Suprapubic skin (tissue), 4 donors: ENCODE data around the gene SF3B2. TPM values are rescaled to one million over a fixed set of nuclear protein-coding genes. Genes with fewer than 3 reads are reported as not detected.

ENCODE experiments used
- DNase-seq, 2 donors: peaks; one replicate each; pipeline ENCODE4 v3.0.0-alpha.2; 2019; ENCODE audit warnings: low spot score in 2 of 2
- H3K27ac ChIP-seq: fragments of 200-600 bp; sonication (generic); one replicate; pipeline ENCODE4 v1.5.1; 2019
- H3K27me3 ChIP-seq: fragments of 200-600 bp; sonication (generic); one replicate; pipeline ENCODE4 v1.5.1; 2019
- H3K36me3 ChIP-seq: fragments of 200-600 bp; sonication (generic); one replicate; pipeline ENCODE4 v1.5.1; 2019
- H3K4me1 ChIP-seq: fragments of 200-600 bp; sonication (generic); one replicate; pipeline ENCODE4 v1.5.1; 2019
- H3K4me3 ChIP-seq: fragments of 200-600 bp; sonication (generic); one replicate; pipeline ENCODE4 v1.5.1; 2019; ENCODE audit warnings: mild to moderate bottlenecking
- H3K9me3 ChIP-seq: fragments of 200-600 bp; sonication (generic); one replicate; pipeline ENCODE4 v1.5.1; 2019
- EP300 ChIP-seq: sonication (generic); formaldehyde crosslinking; IDR thresholded peaks from one replicate; pipeline ENCODE4 v1.6.1; 2017; ENCODE audit warnings: antibody characterized with exemption
- POLR2A ChIP-seq, 2 donors: fragments of 450-650 bp; IDR thresholded peaks; one replicate each; pipeline ENCODE4 v1.6.1; 2017; ENCODE audit warnings: antibody characterized with exemption in 2 of 2, mild to moderate bottlenecking in 2 of 2, moderate library complexity in 2 of 2
- POLR2AphosphoS5 ChIP-seq, 3 donors: sonication (generic); formaldehyde crosslinking; IDR thresholded peaks; one replicate each; pipeline ENCODE4 v1.6.1; 2017; ENCODE audit warnings: antibody characterized with exemption in 3 of 3
- WGBS: methylation state at CpG from one replicate; pipeline ENCODE4 v1.1.5; 2018; 5-methylcytosine and 5-hydroxymethylcytosine counted together
- total RNA-seq, 4 donors: library from RNA; depleted of rRNA; stranded (reverse); fragments of >200 nt; gene quantifications; one replicate each; pipeline ENCODE4 v1.1.0, GENCODE V29; 2016
- TF ChIP-seq, protein P1 (sequence below), 2 donors: fragments of 200-600 bp in 1 of 2; fragments of 450-650 bp in 1 of 2; sonication (generic) in 1 of 2; IDR thresholded peaks; one replicate each; pipeline ENCODE4 v1.5.1; 2016 to 2019; ENCODE audit warnings: antibody characterized with exemption in 2 of 2, mild to moderate bottlenecking in 1 of 2, moderate library complexity in 1 of 2

SF3B2 gene
- total RNA-seq, 4 donors from 2014 or later: 117 to 175 (median 149) TPM

DNA sequence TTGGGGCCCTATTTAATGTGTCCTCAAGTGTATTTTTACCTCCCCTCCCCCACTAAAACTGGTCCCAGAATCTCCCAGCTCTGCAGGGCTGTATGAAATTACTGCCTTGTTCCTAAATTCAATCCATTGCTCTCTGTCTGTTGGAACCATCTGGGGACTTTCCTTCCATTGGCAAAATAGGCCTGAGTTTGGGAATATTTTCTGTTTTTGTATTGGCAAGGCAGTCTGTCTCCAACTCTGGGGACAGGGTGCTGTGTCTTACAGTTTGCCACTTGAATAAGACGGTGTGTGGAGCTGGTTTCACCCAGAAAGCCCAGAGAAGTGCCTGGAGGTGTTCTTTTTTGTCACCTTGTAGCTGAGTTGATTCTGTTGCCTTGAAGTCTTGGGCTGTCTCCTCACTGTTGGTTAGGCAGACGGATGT lies 19.2 kb downstream of the SF3B2 start:
- Histone ChIP-seq H3K4me1 (peaks cover 43% of the 10 kb centered on the region), H3K36me3 (peaks cover 18% of the 10 kb centered on the region), H3K9me3 (no peaks in the 10 kb centered on the region), H3K27ac (peak overlapping the region; percentile 96), H3K4me3 (peak overlapping the region; percentile 88), H3K27me3 (no peaks in the 10 kb centered on the region)
- no peak for DNase-seq
- WGBS: 30% methylated on average over 2 of the region's 2 CpGs
- no peak for TF ChIP-seq POLR2AphosphoS5 (IDR thresholded peaks at IDR 0.05)
- no peak for TF ChIP-seq POLR2A (IDR thresholded peaks at IDR 0.05)

DNA sequence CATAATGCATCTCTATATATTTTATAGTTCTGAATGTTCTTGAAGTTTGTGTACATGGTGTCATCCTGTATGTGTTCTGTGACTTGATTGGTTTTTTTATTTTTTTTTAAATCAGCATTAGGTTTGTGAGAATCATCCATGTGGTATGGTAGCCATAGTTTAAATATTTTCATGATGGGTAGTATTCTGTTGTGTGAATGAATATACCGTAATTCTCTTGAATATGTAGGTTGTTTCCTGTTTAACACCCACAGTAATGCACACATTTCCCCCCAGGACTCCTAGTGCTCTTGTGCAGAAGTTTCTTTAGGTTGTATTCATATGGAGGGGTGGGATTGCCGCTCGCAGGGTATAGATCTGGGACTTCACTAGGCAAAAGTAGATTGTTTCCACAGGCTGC lies 19.9 kb downstream of the SF3B2 start:
- Histone ChIP-seq H3K27me3 (no peaks in the 10 kb centered on the region), H3K36me3 (peaks cover 11% of the 10 kb centered on the region), H3K27ac (no peak overlapping the region), H3K4me3 (no peak overlapping the region), H3K9me3 (no peaks in the 10 kb centered on the region), H3K4me1 (peaks cover 43% of the 10 kb centered on the region)
- 85% methylated on average over 3 of the region's 3 CpGs for WGBS
- DNase-seq: no peak
- TF ChIP-seq POLR2A (IDR thresholded peaks at IDR 0.05): no peak
- TF ChIP-seq, protein P1, sequence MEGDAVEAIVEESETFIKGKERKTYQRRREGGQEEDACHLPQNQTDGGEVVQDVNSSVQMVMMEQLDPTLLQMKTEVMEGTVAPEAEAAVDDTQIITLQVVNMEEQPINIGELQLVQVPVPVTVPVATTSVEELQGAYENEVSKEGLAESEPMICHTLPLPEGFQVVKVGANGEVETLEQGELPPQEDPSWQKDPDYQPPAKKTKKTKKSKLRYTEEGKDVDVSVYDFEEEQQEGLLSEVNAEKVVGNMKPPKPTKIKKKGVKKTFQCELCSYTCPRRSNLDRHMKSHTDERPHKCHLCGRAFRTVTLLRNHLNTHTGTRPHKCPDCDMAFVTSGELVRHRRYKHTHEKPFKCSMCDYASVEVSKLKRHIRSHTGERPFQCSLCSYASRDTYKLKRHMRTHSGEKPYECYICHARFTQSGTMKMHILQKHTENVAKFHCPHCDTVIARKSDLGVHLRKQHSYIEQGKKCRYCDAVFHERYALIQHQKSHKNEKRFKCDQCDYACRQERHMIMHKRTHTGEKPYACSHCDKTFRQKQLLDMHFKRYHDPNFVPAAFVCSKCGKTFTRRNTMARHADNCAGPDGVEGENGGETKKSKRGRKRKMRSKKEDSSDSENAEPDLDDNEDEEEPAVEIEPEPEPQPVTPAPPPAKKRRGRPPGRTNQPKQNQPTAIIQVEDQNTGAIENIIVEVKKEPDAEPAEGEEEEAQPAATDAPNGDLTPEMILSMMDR (IDR thresholded peaks at IDR 0.05): no peak
- no peak for TF ChIP-seq POLR2AphosphoS5 (IDR thresholded peaks at IDR 0.05)
- TF ChIP-seq EP300: no peak

DNA sequence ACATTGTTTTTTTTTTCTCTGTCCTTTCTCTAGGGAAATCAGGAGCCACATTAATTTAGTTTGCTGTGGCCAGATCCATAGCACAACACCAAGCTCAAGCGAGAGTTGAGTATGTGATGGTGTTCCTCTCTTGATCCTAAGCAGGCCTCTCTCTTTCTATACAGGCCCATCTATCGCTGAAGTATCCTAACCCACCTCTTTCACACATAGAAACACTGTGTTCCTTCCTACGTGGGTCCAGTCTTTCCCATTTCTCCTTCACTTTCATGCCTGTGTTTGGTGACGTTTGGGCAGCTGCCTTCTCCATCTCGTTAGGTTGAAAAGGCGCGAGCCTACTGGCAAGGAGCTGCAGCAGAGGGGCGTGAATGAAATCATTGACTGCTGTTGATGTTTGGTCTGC lies 20.4 kb downstream of the SF3B2 start:
- Histone ChIP-seq H3K27me3 (no peaks in the 10 kb centered on the region), H3K4me3 (no peak overlapping the region), H3K9me3 (no peaks in the 10 kb centered on the region), H3K36me3 (peaks cover 7% of the 10 kb centered on the region), H3K27ac (no peak overlapping the region), H3K4me1 (peaks cover 42% of the 10 kb centered on the region)
- DNase-seq: no peak
- TF ChIP-seq, protein P1 (IDR thresholded peaks at IDR 0.05): no peak
- no peak for TF ChIP-seq POLR2A (IDR thresholded peaks at IDR 0.05)
- no peak for TF ChIP-seq EP300
- TF ChIP-seq POLR2AphosphoS5 (IDR thresholded peaks at IDR 0.05): no peak
- WGBS: 75% methylated on average over 8 of the region's 8 CpGs

DNA sequence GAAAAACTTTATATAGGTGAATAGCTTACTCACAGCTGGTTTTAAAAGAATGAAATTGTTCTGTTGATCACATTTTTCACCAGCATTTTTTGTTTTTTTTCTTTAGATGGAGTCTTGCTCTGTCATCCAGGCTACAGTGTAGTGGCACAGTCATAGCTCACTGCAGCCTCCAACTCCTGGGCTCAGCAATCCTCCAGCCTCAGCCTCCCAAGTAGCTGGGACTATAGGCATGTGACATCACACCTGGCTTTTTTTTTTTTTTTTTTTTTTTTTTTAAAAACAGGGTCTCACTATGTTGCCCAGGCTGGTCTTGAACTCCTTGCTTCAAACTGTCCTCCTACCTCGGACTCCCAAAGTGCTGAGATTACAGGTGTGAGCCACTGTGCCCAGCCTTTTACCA lies 21.5 kb downstream of the SF3B2 start:
- Histone ChIP-seq H3K27ac (no peak overlapping the region), H3K9me3 (no peaks in the 10 kb centered on the region), H3K4me1 (peaks cover 31% of the 10 kb centered on the region), H3K4me3 (no peak overlapping the region), H3K27me3 (no peaks in the 10 kb centered on the region), H3K36me3 (no peaks in the 10 kb centered on the region)
- 83% methylated on average over 1 of the region's 1 CpG for WGBS
- no peak for DNase-seq
- TF ChIP-seq POLR2A (IDR thresholded peaks at IDR 0.05) (no peak), POLR2AphosphoS5 (IDR thresholded peaks at IDR 0.05) (no peak), EP300 (no peak)
- TF ChIP-seq, protein P1 (IDR thresholded peaks at IDR 0.05): no peak

- Histone ChIP-seq H3K4me1 (peaks cover 22% of the 10 kb centered on the region), H3K27me3 (no peaks in the 10 kb centered on the region), H3K9me3 (no peaks in the 10 kb centered on the region), H3K36me3 (no peaks in the 10 kb centered on the region), H3K4me3 (no peak overlapping the region), H3K27ac (no peak overlapping the region)
- TF ChIP-seq, protein P1 (IDR thresholded peaks at IDR 0.05): no peak
- TF ChIP-seq POLR2AphosphoS5 (IDR thresholded peaks at IDR 0.05): no peak
- no peak for TF ChIP-seq POLR2A (IDR thresholded peaks at IDR 0.05)
- no peak for TF ChIP-seq EP300
- no peak for DNase-seq
- WGBS: 97% methylated on average over 4 of the region's 4 CpGs
These were observed 23.1 kb downstream of the SF3B2 start for GRCh38 chr11:66075273-66075672.

- TF ChIP-seq EP300: no peak
- no peak for TF ChIP-seq POLR2A (IDR thresholded peaks at IDR 0.05)
- TF ChIP-seq, protein P1 (IDR thresholded peaks at IDR 0.05): no peak
- no peak for TF ChIP-seq POLR2AphosphoS5 (IDR thresholded peaks at IDR 0.05)
- Histone ChIP-seq H3K4me1 (peaks cover 28% of the 10 kb centered on the region), H3K4me3 (no peak overlapping the region), H3K36me3 (no peaks in the 10 kb centered on the region), H3K27me3 (no peaks in the 10 kb centered on the region), H3K9me3 (no peaks in the 10 kb centered on the region), H3K27ac (no peak overlapping the region)
- no peak for DNase-seq
- 52% methylated on average over 9 of the region's 9 CpGs for WGBS
These were observed 24.4 kb downstream of the SF3B2 start for GRCh38 chr11:66076561-66076960.
